GM18909 (cell line): ENCODE results near the gene THUMPD3.

Experiments
- ATAC-seq: cut with Tn5 transposase; IDR thresholded peaks from one replicate; pipeline ENCODE4 v1.9.1; 2021; ENCODE audit warnings: mild to moderate bottlenecking; ENCODE audit not compliant: unreplicated experiment, poor library complexity

The THUMPD3 gene

GRCh38 chr3:9362731-9363530, at the start of gene THUMPD3:
TSS of gene THUMPD3 (plus strand) at chr3:9363054. CDS start at chr3:9365069, 2,015 bp downstream.
- ATAC-seq = peak; percentile 97

- no peak for ATAC-seq
Measured at GRCh38 chr3:9314796-9315195, 48.1 kb upstream of the THUMPD3 start.

GRCh38 chr3:9316881-9317361, 45.9 kb upstream of the THUMPD3 start:
- no peak for ATAC-seq

GRCh38 chr3:9322780-9323179, 40.1 kb upstream of the THUMPD3 start:
- no peak for ATAC-seq

- ATAC-seq = no peak
Measured at GRCh38 chr3:9324944-9325343, 37.9 kb upstream of the THUMPD3 start.

GRCh38 chr3:9327578-9327977, 35.3 kb upstream of the THUMPD3 start:
- no peak for ATAC-seq

GRCh38 chr3:9330166-9330703, 32.6 kb upstream of the THUMPD3 start:
- no peak for ATAC-seq

- ATAC-seq = no peak
Measured at GRCh38 chr3:9331171-9331570, 31.7 kb upstream of the THUMPD3 start.

GRCh38 chr3:9332250-9333030, 30.4 kb upstream of the THUMPD3 start:
- ATAC-seq = no peak

GRCh38 chr3:9339761-9340471, 22.9 kb upstream of the THUMPD3 start:
- no peak for ATAC-seq

- ATAC-seq = no peak
Measured at GRCh38 chr3:9340472-9340902, 22.4 kb upstream of the THUMPD3 start.

GRCh38 chr3:9342696-9343095, 20.2 kb upstream of the THUMPD3 start:
- ATAC-seq = no peak

GRCh38 chr3:9343115-9343514, 19.7 kb upstream of the THUMPD3 start:
- no peak for ATAC-seq

GRCh38 chr3:9345041-9345440, 17.8 kb upstream of the THUMPD3 start:
- ATAC-seq = no peak

- ATAC-seq = no peak
Measured at GRCh38 chr3:9346141-9346540, 16.7 kb upstream of the THUMPD3 start.

- no peak for ATAC-seq
Measured at GRCh38 chr3:9347081-9347480, 15.8 kb upstream of the THUMPD3 start.

GRCh38 chr3:9347887-9348286, 15.0 kb upstream of the THUMPD3 start:
- ATAC-seq = no peak

GRCh38 chr3:9349321-9350117, 13.3 kb upstream of the THUMPD3 start:
- ATAC-seq = no peak

GRCh38 chr3:9351709-9352126, 11.1 kb upstream of the THUMPD3 start:
- ATAC-seq = no peak
